Thyroid gland (tissue), 4 donors: ENCODE results near the gene ARL4A.

ENCODE experiments used
- POLR2A ChIP-seq, 2 donors: fragments of 450-650 bp; IDR thresholded peaks; one replicate each; pipeline ENCODE4 v1.6.1; 2017; ENCODE audit warnings: antibody characterized with exemption in 2 of 2, mild to moderate bottlenecking in 2 of 2, moderate library complexity in 1 of 2
- TF ChIP-seq, protein P1 (sequence below), 6 experiments: fragments of 200-600 bp in 3 of 6; fragments of 450-650 bp in 3 of 6; sonication (generic) in 3 of 6; IDR thresholded peaks; one replicate each; pipeline ENCODE4 v1.5.1; 2016 to 2019; ENCODE audit warnings: antibody characterized with exemption in 6 of 6, mild to moderate bottlenecking in 2 of 6, inconsistent platforms in 1 of 6, moderate library complexity in 1 of 6

- TF ChIP-seq POLR2A (IDR thresholded peaks at IDR 0.05) = no peak
- TF ChIP-seq, protein P1, sequence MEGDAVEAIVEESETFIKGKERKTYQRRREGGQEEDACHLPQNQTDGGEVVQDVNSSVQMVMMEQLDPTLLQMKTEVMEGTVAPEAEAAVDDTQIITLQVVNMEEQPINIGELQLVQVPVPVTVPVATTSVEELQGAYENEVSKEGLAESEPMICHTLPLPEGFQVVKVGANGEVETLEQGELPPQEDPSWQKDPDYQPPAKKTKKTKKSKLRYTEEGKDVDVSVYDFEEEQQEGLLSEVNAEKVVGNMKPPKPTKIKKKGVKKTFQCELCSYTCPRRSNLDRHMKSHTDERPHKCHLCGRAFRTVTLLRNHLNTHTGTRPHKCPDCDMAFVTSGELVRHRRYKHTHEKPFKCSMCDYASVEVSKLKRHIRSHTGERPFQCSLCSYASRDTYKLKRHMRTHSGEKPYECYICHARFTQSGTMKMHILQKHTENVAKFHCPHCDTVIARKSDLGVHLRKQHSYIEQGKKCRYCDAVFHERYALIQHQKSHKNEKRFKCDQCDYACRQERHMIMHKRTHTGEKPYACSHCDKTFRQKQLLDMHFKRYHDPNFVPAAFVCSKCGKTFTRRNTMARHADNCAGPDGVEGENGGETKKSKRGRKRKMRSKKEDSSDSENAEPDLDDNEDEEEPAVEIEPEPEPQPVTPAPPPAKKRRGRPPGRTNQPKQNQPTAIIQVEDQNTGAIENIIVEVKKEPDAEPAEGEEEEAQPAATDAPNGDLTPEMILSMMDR (IDR thresholded peaks at IDR 0.05) = no peak
Observed at GRCh38 chr7:12732428-12732827, 45.0 kb downstream of the ARL4A start.
